ENCODE results near the gene PIM1.

PIM1 gene

GRCh38 chr6:37222125-37222967 is 52.4 kb downstream of the PIM1 start:
- peak; percentile 56 to 74 for DNase-seq (ENCODE audit: low read depth in 2 of 2)

GRCh38 chr6:37222992-37223391 is 53.0 kb downstream of the PIM1 start:
- DNase-seq (ENCODE audit: low read depth in 2 of 2): no peak
